Measurements from ENCODE around the gene PFKP.
A peak's percentile ranks its signal among the peaks of the same experiment; 100 is the strongest.

Gene PFKP

DNA sequence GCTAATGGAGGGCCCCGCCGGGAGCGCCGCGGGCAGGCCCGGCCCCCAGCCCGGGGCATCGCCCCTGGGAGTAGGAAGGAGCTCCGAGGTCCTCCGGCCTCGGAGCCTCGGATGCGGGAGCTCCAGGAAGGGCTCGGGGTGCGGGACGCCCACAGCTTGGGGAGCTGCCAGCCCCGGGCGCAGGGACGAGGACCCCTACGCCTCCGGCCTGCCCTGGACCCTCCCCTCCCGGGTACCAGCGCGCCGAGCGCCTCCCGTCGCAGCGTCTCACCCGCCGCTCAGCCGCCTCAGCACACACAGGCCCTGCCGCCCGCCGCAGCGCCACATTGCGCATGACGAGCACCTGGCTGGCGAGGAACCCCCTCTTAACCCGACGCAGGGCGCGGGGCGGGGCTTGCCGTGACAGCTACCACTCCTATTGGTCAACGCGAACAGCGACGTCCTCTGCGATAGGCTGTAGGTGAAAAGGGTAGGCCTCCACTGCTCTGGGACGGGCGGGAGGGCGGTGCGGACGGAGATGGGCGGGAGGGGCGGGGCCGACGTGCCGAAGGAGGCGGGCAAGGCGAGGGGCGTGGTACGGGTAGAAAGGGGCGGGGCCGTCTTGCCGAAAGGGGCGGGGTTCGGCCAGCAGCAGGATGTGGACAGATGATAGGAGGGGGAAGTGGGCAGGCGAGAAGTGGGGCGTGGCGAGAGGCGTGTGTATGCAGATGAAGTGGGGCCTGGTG lies 105.3 kb downstream of the PFKP start, which contains the start of gene PITRM1:
TSS of gene PITRM1 (minus strand) at position 337 of the 725 bp plus-strand sequence. CDS start at position 327, 10 bp downstream.
- TF ChIP-seq, protein P1, sequence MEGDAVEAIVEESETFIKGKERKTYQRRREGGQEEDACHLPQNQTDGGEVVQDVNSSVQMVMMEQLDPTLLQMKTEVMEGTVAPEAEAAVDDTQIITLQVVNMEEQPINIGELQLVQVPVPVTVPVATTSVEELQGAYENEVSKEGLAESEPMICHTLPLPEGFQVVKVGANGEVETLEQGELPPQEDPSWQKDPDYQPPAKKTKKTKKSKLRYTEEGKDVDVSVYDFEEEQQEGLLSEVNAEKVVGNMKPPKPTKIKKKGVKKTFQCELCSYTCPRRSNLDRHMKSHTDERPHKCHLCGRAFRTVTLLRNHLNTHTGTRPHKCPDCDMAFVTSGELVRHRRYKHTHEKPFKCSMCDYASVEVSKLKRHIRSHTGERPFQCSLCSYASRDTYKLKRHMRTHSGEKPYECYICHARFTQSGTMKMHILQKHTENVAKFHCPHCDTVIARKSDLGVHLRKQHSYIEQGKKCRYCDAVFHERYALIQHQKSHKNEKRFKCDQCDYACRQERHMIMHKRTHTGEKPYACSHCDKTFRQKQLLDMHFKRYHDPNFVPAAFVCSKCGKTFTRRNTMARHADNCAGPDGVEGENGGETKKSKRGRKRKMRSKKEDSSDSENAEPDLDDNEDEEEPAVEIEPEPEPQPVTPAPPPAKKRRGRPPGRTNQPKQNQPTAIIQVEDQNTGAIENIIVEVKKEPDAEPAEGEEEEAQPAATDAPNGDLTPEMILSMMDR (IDR thresholded peaks at IDR 0.05; ENCODE audit: low read length, missing control alignments) = no peak
- DNase-seq (ENCODE audit: low read depth) = peak; percentile 99
- H3K4me3 ChIP-seq (replicated peaks; ENCODE audit: low read depth, low read length) = peak within 1 kb of the TSS; percentile 84

DNA sequence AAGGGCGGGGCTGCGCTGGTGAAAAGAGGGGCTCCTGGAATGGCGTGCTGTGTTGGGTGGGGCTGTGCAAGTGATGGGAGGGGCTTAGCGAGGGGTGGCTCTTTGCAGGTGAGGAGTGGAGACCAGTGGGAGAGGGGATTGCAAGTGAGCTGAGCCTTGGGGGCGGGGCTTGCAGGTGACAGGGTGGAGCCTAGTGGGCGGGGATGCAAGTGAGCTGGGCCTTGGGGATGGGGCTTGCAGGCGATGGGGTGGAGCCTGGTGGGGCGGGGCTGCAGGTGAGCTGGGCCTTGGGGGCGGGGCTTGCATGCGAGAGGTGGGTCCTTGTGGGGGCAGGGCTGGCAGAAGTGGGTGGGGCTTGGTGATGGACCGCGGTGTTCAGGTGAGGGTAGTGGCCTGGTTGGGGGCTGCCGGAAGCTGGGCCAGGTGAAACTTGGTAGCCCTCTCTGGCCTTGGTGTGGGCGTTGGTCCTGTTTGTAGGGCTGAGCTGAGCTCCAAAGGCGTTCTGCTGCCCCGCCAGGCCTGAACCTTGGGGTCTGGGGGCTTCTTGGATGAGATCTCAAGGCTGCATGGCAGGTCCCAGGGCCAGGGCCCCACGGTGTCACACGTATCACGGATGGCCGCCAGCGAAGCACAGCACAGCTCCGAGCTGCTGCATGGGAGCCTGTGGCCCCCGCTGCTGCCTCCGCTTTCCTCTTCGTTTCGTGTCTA lies 106.0 kb downstream of the PFKP start:
- TF ChIP-seq, protein P1 (IDR thresholded peaks at IDR 0.05; ENCODE audit: low read length, missing control alignments) = no peak
- no peak for DNase-seq (ENCODE audit: low read depth)
- peak overlapping the region; percentile 54 for H3K4me3 ChIP-seq (replicated peaks; ENCODE audit: low read depth, low read length)

DNA sequence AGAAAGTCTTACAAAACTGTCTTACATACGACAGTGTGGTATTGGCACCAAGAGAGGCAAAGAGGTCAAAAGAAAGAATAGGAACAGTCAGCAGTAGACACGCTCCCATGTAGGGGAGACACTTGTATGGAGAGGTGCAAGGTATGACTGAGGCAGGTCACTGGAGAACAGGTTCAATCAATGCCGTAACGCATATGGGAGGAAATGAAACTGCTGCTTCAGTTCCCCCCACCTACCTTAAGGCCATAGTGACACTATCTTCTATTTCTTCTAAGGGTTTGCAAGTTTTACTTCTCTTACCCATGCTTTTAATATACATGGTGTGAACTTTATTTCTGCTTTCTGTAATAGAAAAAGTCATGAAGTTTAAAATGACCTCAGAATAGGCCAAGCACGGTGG lies 110.7 kb downstream of the PFKP start:
- H3K4me3 ChIP-seq (replicated peaks; ENCODE audit: low read depth, low read length) = no peak overlapping the region
- TF ChIP-seq, protein P1 (IDR thresholded peaks at IDR 0.05; ENCODE audit: low read length, missing control alignments) = no peak
- DNase-seq (ENCODE audit: low read depth) = no peak

DNA sequence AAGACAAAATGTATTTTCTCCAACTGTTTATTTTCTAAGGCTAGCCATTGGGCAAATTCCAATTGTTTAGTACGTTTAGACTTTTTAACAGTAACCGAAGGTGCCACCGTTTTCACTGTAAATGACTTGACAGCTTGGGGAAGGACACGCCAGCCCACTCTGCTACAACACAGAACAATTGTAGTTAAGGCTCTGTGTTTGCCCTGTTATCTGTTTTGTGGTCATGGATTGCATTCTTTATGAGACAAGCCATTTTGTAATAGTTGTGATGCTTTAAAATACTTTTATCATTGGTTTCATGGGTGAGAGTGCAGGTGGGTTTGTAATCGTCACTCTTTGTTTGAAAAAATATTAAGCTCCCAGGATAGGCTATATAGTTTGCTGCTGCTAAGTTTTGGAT lies 111.8 kb downstream of the PFKP start:
- TF ChIP-seq, protein P1 (IDR thresholded peaks at IDR 0.05; ENCODE audit: low read length, missing control alignments) = no peak
- peak; percentile 40 for DNase-seq (ENCODE audit: low read depth)
- no peak overlapping the region for H3K4me3 ChIP-seq (replicated peaks; ENCODE audit: low read depth, low read length)

DNA sequence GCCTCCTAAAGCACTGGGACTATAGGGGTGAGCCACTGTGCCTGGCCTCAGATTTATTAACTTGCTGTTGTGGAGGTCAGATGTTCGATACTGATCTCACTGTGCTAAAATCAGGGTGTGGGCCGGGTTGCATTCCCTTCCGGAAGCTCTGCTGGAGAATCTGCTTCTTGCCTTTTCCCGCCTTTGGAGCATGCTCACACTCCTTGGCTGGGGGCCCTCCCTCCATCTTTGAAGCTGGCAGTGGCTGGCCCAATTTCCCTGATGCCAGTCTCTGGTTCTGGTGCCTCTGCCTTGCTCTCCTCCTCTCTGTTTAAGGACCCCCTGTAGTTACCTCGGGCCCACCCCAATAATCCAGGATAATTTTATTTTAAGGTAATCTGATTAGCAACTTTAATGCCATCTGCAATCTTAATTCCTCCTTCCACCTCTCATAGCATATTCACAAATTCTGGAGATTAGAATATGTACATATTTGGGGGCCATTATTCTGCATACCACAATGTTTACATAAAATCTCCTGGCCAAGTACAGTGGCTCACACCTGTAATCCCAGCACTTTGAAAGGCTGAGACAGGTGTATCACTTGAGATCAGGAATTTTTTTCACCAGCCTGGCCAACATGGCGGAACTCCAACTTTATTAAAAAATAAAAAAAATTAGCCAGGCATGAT lies 113.1 kb downstream of the PFKP start:
- H3K4me3 ChIP-seq (replicated peaks; ENCODE audit: low read depth, low read length) = no peak overlapping the region
- no peak for DNase-seq (ENCODE audit: low read depth)
- TF ChIP-seq, protein P1 (IDR thresholded peaks at IDR 0.05; ENCODE audit: low read length, missing control alignments) = no peak

DNA sequence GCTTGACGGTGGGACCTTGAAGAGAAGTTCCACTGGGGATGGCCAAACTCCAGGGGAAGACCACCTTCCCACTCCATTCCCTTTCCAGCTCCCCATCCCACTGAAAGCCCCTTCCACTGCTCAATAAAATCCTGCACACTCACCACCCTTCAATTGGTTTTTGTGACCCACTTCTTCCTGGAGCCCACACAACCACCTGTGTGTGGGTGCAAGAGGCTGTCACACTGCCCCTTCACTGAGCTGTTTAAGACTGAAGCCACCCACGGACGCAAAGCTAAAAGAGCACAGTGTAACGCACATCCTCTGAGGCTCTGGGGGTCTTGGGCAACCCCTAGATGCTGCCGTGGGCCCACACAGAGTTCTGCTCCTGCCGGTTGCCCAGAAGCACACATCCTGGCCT lies 118.0 kb downstream of the PFKP start:
- TF ChIP-seq, protein P1 (IDR thresholded peaks at IDR 0.05; ENCODE audit: low read length, missing control alignments) = no peak
- no peak overlapping the region for H3K4me3 ChIP-seq (replicated peaks; ENCODE audit: low read depth, low read length)
- DNase-seq (ENCODE audit: low read depth) = no peak
